Stimulated activated CD4-positive, alpha-beta T cell treated with anti-CD3 and anti-CD28 coated beads, Interleukin-1b, Interleukin-23, amount 100 ng/mL, for 4 hours (primary cell): ENCODE data around the gene DHX30.
"Not testable (repeated sequence)": the region's sequence is repeated elsewhere in the genome, so short reads cannot be mapped to it uniquely, and the experiment has no call there.

Experiments used
- DNase-seq, 2 donors: peaks; one replicate each; pipeline ENCODE4 v3.0.0-alpha.2; 2020; ENCODE audit warnings: low read depth in 2 of 2

Gene DHX30

DNA sequence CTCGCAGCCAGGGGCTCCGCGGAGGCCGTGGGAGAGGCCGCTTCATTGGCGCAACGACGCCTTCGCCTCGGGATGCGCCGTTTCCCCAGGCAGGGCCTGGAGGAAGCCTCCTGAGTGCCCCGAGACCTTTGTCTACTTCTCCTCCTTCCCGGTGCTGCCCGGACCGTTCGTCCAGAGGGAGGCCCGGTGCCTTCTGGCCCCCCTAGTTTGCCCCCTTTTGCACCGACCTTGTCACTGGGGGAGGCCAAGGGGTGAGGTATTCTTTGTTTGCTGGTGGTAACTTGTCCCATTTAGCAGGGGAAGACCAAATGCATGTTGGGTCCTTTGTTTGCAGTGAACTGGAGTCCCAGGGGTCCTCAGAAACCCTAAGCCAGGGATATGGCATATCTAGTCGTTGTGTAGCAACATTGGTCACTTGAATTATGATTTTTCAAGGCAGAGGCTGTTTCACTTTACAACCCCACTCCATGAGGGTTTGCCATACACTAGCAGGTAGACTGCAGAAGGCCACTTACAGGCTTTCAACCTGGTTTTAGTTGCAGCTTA, 615 bp downstream of the DHX30 start:
- no peak for DNase-seq

DNA sequence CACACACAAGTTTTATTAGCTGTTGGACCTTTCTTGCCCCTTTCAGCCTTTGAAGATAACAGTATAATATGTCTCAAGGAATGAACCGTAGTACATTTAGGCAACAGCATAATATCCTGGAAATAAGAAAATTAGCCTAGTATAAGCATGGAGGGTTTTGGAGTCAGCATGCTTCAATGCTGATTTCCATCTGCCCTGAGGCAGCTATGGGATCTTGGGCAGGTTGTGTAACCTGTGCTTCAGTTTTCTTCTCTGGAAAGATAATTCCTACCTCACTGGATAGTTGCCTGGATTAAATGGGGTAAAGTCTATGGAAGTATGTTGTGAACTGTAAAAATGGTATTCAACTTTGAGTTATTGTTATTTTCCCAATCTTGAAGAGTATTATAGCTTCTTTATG, 1.6 kb downstream of the DHX30 start:
- no peak for DNase-seq

DNA sequence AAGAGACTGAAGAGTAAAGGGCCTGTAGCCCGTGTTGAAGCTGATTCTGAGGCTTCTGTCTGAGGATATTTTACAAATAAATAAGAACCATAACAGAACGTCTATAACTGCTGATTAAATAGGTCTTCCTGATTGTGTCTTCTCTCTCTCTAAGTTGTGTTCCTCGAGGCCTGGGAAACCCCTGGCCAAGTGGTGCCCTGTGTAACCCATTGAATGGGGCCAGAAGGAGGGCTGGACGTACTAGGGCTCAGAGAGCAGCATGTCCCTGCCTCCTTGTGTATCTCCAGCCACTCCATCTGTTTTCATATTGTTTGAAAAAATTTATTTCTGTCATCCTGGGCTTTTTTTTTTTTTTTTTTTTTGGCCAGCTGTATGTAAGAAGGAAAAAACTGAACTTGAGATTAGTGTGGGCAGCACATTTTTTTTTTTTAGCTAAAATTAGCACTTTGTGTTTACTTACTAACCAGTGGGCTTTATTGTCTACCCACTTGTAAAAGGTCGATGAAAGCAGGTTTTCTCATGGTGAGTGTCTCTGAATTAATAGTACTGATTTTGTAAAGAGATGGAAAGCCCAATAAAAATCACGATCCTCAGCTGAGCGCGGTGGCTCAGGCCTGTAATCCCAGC, 10.7 kb downstream of the DHX30 start:
- no peak for DNase-seq

DNA sequence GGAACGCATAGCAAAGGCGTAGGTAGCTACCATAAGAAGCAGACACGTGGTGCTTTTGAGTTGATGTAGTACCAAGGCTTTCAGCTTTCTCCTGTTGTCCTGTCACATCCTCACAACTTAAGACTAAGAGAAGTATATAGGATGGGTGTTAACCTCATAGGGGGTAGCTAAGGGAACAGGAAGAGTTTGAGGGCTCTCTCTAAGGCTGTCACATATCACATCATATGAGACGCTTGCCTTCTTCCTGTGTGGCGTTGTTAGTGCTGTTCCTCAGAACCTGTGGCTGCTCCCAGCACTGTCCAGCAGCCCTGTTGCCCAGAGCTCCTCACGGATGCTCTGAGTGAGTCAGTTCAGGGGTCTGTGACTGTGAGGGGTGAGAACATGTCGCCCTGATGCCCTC, 14.7 kb downstream of the DHX30 start:
- DNase-seq, result no peak

DNA sequence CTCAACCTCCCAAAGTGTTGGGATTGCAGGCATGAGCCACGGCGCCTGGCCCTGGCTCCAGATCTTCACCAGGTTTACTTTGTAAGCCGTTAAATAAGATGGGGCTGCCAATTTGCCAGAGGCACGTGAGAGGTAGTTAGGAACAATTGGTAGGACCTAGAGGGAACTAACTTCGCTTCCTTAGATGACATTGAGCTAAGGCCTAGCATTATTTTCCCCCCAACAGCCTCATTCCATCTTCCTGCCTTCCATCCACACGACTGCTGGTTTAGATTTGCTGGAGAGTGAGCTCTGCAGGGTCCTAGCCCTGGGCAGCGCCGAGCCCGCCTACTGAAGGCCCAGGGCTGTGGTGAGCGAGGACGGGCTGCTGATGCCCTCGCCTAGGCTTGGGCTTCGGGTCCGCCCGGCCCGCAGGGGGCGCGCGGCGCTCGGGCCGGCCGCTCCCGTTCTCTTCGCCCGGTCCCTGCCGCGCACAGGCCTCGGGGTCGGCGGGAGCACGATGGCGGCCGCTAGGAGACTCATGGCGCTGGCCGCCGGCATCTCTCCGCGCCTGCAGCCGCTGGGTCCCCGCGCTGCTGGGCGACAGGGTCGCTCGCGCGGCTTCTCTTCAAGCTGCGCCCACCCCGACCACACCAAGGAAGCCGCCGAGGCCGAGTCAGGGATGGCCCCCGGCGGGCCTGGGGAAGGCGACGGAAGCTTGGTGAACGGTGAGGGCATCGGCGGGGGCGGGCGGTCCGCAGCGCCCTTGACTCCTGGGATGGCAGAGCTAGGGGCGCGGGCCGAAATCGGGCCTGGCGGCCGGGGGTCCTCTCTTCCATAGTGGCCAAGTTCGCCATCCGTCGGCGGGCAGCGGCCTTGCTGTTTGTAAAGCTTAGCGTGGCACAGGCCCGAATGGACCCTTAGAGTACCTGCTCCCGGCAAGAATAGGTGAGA, 21.9 kb downstream of the DHX30 start:
- DNase-seq, result peak; percentile 54 to 73

DNA sequence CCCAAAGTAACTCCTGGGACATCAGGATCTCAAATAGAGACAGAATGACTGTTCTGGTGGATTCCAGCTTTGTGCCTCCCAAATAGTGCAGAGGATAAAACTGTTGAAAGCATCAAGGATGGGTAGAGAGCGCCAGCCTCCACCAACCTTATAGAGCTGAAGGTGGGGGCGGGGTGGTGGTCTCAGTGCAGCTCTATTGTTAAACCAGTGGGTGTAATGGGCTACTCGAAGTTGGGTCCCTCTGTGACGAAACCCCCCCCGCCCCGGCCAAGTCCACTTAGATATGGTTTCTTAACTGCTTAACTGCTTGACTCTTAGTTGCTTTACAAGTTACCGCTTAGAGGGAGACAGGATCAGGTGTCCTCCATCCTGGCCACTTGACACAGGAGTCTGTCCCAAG, 22.7 kb downstream of the DHX30 start:
- no peak for DNase-seq

DNA sequence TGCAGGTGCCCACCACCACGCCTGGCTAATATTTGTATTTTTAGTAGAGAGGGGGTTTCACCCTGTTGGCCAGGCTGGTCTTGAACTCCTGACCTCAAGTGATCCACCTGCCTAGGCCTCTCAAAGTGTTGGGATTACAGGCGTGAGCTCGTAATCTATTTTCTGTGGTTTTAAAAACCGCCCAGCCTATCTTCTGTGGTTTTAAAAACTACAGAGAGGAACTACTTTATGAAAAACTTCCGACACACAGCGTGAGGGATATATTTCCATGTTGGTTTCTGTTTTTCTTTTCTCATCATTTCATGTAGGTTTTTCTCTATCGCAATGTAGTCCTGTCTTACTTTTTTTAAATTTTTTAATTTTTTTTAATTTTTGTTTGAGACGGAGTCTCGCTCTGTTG, 26.5 kb downstream of the DHX30 start:
- DNase-seq, result not testable (repeated sequence)

DNA sequence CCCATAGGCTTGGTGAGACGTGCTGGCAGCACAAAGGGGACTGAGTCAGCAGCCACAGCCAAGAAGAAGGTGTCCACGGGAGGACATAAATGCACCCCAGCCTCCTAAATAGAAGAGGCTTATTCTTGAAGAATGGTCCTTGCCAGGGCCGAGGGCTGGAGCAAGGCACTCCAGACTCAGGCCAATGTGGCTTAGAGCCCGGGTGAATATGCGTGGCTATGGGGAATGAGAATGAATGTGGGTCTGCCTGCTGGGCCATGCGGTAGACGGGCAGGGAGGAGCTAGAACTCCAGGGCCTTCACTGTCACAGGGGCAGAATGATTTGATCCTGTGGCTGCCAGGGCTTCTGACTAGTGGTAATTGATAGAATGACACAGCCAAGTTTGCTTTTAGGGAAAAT, 34.0 kb downstream of the DHX30 start:
- DNase-seq, result no peak

DNA sequence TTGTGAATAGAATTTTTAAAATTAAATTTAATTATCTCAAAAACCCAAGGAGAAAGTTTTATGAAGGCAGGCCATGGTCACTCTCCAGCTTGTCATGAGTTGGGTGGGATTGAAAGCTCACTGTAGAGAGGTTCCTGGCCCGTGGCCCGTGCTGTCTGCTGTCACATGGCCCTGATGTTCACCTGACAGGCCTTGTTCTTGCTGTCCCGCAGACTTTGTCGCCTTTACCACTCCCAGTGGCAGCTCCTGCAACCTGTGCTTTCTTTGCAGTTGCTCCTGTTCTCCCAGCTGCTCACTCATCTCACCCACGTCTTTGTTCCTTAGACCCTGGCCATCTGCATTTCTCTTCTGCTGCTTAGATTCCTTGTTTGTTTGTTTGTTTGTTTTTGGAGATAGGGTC, 35.6 kb downstream of the DHX30 start:
- DNase-seq, result no peak

DNA sequence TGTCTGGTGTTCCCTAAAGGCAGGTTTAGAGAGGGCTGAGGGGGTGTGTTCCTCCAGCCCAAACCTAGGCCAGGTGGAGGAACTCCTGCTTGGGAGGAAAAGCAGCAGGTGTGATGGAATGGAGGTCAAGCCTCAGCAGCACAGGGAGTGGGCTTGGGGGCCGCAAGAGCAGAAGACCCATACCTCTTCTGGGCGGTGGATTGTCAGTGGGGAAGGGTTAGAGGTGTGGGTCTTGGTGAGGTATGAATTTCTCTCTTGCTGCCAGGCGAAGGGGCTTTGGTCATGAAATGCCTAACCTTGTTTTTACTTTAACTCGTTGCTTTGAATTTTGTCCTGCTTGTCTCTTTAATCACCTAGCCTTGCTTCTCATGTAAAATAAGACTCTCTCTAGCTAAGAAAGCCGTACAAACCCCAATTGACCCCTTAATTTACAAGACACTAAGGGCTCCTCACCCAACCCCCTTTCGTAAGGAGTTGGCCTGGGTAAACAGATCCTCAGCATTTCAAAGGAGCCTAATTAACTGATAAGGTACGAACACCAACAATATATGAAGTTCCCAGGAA, 38.9 kb downstream of the DHX30 start:
- DNase-seq, result no peak

DNA sequence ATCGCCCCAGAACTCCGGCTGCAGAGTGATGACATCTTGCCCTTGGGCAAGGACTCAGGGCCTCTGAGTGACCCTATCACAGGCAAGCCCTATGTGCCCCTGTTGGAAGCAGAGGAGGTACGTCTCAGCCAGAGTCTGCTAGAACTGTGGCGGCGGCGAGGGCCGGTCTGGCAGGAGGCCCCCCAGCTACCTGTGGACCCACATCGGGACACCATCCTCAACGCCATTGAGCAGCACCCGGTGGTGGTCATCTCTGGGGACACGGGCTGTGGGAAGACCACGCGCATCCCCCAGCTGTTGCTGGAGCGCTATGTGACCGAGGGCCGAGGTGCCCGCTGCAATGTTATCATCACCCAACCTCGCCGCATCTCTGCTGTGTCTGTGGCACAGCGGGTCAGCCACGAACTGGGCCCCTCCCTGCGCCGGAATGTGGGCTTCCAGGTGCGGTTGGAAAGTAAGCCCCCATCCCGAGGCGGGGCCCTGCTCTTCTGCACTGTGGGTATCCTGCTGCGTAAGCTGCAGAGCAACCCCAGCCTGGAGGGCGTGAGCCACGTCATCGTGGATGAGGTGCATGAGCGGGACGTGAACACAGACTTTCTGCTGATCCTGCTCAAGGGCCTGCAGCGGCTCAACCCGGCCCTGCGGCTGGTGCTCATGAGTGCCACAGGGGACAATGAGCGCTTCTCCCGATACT, 43.4 kb downstream of the DHX30 start:
- DNase-seq, result no peak

DNA sequence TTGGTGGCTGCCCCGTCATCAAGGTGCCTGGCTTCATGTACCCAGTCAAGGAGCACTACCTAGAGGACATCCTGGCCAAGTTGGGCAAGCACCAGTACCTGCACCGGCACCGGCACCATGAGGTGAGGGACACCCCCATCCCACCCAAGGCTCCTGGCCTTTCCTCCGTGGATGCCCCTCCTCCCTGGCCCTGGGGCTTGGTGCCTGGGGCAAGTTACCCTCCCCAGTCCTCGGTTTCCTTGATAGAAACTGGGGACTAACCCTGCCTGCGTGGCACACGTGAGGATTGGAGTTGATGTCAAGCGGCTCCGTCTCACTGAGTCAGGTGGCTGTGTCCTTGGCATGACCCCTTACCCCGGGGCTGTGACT, 43.9 kb downstream of the DHX30 start:
- DNase-seq, result no peak

DNA sequence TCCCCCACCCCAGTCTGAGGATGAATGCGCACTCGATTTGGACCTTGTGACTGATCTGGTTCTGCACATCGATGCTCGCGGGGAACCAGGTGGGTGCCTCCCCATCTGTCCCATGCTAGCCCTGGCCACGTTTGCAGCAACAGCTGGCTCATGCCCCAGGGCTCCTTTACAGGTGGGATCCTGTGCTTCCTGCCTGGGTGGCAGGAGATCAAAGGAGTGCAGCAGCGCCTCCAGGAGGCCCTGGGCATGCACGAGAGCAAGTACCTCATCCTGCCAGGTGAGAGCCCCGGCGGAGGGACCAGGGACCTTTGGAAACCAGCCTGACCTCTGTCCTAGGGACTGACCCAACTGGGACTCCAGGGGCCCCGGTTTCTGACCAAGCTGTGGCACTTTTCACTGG, 44.3 kb downstream of the DHX30 start:
- no peak for DNase-seq

DNA sequence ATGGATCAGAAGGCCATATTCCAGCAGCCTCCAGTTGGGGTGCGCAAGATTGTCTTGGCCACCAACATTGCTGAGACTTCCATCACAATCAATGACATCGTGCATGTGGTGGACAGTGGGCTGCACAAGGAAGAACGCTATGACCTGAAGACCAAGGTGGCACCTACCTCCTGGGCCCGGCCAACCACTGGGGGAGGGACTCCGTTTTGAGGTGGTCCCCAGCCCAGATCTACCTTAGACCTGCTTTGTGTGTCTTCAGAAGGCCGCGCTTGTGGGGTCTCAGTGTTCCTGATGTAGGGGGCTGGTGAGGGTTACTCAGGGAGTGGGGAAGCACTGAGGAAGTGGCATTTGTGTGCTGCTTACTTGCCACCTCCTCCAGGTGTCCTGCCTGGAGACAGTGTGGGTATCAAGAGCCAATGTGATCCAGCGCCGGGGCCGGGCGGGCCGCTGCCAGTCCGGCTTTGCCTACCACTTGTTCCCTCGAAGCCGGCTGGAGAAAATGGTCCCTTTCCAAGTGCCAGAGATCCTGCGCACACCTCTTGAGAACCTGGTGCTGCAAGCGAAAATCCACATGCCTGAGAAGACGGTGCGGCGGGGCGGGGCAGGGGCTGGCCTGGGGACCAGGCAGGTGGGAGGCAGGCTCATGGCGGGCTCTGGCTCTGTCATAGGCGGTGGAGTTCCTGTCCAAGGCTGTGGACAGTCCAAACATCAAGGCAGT, 45.0 kb downstream of the DHX30 start:
- DNase-seq, result no peak

DNA sequence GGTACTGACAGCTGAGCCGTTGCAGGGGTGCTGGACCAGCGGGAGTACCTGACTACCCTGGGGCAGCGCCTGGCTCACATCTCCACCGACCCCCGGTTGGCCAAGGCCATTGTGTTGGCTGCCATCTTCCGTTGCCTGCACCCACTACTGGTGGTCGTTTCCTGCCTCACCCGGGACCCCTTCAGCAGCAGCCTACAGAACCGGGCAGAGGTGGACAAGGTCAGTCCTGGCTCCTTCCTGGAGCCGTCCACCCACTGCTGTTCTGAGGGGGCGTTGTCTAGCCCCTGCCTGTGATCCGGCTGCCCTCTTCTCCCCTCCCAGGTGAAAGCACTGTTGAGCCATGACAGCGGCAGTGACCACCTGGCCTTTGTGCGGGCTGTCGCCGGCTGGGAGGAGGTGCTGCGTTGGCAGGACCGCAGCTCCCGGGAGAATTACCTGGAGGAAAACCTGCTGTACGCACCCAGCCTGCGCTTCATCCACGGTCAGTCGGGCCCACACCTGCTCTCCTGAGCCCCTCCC, 45.7 kb downstream of the DHX30 start:
- no peak for DNase-seq

DNA sequence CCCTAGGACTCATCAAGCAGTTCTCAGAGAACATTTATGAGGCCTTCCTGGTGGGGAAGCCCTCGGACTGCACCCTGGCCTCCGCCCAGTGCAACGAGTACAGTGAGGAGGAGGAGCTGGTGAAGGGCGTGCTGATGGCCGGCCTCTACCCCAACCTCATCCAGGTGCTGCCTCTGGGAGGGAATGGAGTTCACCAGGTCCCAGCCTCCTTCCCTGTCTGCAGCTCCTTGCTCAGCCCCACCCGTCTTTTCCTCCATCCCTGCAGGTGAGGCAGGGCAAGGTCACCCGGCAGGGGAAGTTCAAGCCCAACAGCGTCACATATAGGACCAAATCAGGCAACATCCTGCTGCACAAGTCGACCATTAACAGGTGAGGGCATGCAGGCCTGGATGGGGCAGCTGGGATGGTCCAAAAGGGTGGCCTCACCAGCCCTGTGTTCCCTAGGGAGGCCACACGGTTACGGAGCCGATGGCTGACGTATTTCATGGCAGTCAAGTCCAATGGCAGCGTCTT, 46.3 kb downstream of the DHX30 start:
- no peak for DNase-seq

DNA sequence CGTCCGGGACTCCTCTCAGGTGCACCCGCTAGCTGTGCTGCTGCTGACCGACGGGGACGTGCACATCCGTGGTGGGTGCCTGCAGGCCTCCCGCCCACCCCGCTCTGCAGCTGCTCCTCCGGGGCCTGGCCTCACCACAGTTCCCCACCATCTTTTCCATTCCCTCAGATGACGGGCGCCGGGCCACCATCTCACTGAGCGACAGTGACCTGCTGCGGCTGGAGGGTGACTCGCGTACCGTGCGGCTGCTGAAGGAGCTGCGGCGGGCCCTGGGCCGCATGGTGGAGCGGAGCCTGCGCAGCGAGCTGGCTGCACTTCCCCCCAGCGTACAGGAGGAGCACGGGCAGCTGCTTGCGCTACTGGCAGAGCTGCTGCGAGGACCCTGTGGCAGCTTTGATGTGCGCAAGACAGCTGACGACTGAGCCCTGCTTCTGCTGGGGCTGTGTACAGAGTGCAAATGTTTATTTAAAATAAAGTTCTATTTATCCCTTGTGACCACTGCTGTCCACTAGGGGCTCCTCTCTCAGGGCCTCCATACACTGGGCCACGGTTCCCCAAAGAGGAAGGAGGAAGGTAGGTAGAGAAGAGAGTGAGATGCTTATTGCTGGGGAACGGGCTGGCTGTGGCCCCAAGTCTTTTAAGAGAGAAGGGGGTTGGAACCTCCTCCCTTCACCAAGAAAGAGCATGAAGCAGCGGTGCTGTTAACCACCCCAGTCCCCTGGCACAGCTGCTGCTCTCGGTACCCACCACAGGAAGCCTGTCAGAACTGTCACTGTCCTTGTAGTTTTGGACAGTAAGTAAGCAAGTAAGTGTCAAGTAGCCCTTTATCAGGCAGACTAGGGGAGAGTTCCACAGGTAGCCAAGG, 47.0 kb downstream of the DHX30 start:
- DNase-seq, result no peak

DNA sequence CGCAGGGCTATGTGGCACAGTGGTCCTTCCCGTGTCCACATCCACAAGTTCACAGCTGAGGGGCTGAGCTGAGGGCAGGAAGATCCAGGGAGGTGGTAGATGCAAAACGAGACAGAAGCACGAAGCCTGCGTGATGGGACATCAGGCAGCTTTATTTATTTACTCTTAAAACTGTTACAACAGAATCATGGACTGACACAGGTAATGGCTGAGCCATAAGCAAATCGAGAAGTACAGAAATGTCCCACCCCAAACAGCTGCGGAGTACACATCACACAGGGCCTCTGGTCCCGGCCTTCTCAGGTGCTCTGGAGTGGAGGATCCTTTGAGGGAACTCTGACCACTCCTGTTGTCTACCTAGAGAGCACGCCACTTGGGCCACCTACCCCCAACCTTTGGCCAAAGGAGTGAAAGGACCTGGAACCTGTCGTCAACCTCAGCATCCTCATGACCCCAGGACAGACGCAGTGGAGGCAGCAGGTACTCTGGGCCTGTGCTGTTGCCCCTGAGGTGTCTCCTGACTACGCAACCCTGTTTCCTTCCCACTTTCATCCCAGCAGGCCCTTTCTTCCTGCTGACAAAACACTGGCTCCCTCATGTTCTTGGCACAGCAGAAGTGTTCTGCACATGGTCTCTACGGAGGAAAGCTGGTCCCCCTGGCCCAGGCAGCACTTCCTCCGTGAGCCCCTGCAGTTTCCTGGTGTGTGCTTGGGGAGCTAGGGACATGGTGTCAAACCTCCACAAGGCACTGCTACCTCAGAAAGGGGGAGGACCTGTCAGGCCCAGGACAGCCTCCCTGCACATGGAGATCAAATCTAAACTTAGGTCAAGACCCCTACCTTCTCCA, 47.8 kb downstream of the DHX30 start:
- DNase-seq, result no peak
